Left ventricle myocardium inferior (tissue), 1 donor: Measurements from ENCODE around the gene KIAA0232. TPM values are rescaled to one million over a fixed set of nuclear protein-coding genes. Genes with fewer than 3 reads are reported as not detected.

ENCODE experiments used
- DNase-seq: peaks from one replicate; pipeline ENCODE4 v3.0.0-alpha.2; 2020
- H3K27ac ChIP-seq: fragments of 200-600 bp; replicated peaks from 2 replicates; pipeline ENCODE4 v1.8.0; 2021
- H3K27me3 ChIP-seq: fragments of 200-600 bp; 2 replicates; pipeline ENCODE4 v1.8.0; 2021; ENCODE audit warnings: low read depth
- H3K36me3 ChIP-seq: fragments of 200-600 bp; 2 replicates; pipeline ENCODE4 v1.8.0; 2021
- H3K4me1 ChIP-seq: fragments of 200-600 bp; 2 replicates; pipeline ENCODE4 v1.8.0; 2021
- H3K4me3 ChIP-seq: fragments of 200-600 bp; 2 replicates; pipeline ENCODE4 v1.8.0; 2021; ENCODE audit warnings: mild to moderate bottlenecking, moderate library complexity
- H3K9me3 ChIP-seq: fragments of 200-600 bp; replicated peaks from 2 replicates; pipeline ENCODE4 v1.8.0; 2021
- intact Hi-C: fragments of 100-400 bp; cut with micrococcal nuclease; formaldehyde crosslinking; loops from one replicate; pipeline ENCODE4 v1.11.0; 2022
- total RNA-seq: library from RNA; stranded (reverse); fragmentation: NEBNext Ultra II Directional; extraction: Animal tissue kit (Norgen Biotek cat#: 25700); gene quantifications from one replicate; pipeline ENCODE4 v1.2.1, GENCODE V29; 2021
- TF ChIP-seq, protein P1 (sequence below): fragments of 200-600 bp; IDR thresholded peaks from 2 replicates; pipeline ENCODE4 v1.8.0; 2021; ENCODE audit warnings: antibody characterized with exemption, mild to moderate bottlenecking, borderline replicate concordance
- donor health status: DM: no; HTN: yes; CAD: no; lungs with severe emphysema.

Gene KIAA0232
- total RNA-seq, 1 donor from 2014 or later, result 82.5 TPM

DNA sequence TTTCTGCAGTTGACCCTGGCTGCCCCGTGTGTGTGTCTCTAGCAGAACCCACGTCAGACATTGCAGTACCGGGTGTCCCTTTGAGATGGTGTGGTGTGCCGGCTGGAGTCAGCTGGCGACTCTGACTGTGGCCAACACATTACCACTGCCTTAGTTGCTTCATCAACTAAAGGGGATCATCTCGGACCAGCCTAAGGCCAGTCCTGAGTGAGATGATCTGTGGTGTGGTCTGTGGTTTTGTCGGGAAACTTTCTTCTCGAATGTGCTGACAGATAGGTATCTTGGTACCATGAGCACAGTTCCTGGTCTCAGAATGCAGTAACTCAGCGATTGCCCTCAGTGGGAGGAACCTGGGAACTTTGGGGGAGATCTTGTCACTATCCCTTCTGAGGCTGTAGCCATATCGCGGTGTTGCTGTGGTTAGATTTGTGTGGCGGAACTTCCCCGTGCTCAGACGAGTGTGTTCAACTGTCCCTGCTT, 142.9 kb downstream of the KIAA0232 start:
- no peak for DNase-seq
- H3K27ac ChIP-seq, result peak overlapping the region; percentile 63
- H3K27me3 ChIP-seq, result no peaks in the 10 kb centered on the region
- no peak overlapping the region for H3K4me3 ChIP-seq
- TF ChIP-seq, protein P1, sequence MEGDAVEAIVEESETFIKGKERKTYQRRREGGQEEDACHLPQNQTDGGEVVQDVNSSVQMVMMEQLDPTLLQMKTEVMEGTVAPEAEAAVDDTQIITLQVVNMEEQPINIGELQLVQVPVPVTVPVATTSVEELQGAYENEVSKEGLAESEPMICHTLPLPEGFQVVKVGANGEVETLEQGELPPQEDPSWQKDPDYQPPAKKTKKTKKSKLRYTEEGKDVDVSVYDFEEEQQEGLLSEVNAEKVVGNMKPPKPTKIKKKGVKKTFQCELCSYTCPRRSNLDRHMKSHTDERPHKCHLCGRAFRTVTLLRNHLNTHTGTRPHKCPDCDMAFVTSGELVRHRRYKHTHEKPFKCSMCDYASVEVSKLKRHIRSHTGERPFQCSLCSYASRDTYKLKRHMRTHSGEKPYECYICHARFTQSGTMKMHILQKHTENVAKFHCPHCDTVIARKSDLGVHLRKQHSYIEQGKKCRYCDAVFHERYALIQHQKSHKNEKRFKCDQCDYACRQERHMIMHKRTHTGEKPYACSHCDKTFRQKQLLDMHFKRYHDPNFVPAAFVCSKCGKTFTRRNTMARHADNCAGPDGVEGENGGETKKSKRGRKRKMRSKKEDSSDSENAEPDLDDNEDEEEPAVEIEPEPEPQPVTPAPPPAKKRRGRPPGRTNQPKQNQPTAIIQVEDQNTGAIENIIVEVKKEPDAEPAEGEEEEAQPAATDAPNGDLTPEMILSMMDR, result no peak
- intact Hi-C loops, result no loop called here
- H3K4me1 ChIP-seq, result peaks cover 56% of the 10 kb centered on the region
- H3K9me3 ChIP-seq, result no peaks in the 10 kb centered on the region
- H3K36me3 ChIP-seq, result peaks cover 21% of the 10 kb centered on the region

DNA sequence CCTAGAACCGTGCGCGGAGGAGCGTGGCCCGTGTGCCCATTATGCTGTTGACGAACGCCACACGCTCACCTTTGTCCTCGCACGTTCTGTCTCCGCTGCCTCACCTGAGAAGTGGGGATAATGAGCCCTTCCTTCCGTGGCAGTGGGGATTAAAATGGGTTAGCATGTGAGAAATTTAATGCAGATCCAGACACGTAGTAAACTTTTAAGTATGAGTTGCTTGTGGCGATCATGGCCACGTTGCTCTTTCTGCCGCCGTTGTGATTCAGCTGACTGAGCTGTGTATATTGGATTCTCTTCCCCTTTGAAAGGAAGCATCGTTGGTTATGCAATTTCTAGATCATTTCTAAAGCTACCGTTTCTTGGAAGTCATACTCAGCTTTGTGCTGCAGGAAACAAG, 143.6 kb downstream of the KIAA0232 start:
- DNase-seq, result no peak
- no peaks in the 10 kb centered on the region for H3K27me3 ChIP-seq
- peaks cover 53% of the 10 kb centered on the region for H3K4me1 ChIP-seq
- peaks cover 21% of the 10 kb centered on the region for H3K36me3 ChIP-seq
- H3K9me3 ChIP-seq, result no peaks in the 10 kb centered on the region
- no peak overlapping the region for H3K4me3 ChIP-seq
- intact Hi-C loops, result no loop called here
- H3K27ac ChIP-seq, result peak overlapping the region; percentile 37
- TF ChIP-seq, protein P1, result no peak

DNA sequence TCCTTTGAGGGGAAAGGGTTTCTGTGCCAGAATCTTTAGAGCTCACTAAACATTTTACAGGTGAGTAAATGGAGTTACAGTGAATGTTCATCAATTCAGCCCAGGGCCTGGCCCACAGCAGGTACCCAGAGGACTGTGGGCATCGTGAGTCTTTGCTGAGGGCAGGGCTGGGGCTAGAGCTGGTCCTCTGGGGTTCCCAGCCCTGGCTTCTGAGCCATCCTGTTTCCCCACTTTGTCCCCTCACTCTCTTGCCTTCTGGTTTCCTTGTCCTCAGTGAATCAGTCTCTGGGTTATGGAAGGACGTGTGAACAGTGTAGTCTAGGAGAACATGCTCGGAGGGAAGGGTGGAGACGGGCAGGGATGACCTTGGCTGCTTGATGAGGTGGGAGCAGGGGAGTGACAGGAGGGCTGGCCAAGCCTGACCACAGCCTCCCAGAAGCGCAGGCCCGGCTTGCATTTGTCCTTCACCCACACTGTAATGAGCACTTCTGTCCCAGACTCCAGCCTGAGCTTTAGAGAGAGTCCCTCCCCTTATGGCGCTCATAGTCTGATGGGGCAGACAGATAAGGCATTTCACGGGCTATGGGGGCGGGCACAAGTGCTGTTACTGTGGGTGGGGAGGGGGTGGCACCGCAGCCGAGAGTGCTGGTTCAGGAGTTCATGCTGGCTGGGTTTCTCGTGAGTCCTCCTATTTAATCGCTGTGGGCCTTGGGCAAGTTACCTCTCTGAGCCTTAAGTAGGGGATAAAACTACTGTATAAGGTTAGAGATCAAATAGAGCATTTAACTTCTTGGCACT, 144.4 kb downstream of the KIAA0232 start:
- TF ChIP-seq, protein P1, result no peak
- H3K27ac ChIP-seq, result peak overlapping the region; percentile 65
- H3K4me1 ChIP-seq, result peaks cover 56% of the 10 kb centered on the region
- peaks cover 21% of the 10 kb centered on the region for H3K36me3 ChIP-seq
- H3K27me3 ChIP-seq, result no peaks in the 10 kb centered on the region
- peak; percentile 50 for DNase-seq
- no peak overlapping the region for H3K4me3 ChIP-seq
- H3K9me3 ChIP-seq, result no peaks in the 10 kb centered on the region
- intact Hi-C loops, result no loop called here

DNA sequence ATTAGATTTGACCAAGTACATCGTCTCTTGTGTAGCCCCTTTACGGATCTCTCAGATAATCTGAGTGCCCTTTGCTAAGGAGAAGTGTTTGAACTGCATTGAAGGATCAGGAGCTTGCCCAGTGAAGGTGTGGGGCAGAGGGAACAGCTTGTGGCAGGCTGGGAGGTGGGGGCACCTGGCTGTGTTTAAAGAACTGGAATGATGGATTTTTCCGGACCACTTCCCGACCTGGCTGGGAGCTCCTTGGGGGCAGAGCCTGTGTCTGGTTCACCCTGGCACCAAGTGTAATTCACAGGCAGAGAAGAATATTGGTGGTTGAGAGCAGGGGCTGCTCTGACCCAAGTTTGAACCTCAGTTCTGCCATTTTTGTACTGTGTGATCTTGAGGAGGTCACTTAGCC, 145.6 kb downstream of the KIAA0232 start:
- Histone ChIP-seq H3K27me3 (no peaks in the 10 kb centered on the region), H3K4me3 (no peak overlapping the region), H3K4me1 (peaks cover 56% of the 10 kb centered on the region), H3K36me3 (peaks cover 17% of the 10 kb centered on the region), H3K9me3 (no peaks in the 10 kb centered on the region), H3K27ac (no peak overlapping the region)
- DNase-seq, result no peak
- TF ChIP-seq, protein P1, result no peak
- intact Hi-C loops, result no loop called here

DNA sequence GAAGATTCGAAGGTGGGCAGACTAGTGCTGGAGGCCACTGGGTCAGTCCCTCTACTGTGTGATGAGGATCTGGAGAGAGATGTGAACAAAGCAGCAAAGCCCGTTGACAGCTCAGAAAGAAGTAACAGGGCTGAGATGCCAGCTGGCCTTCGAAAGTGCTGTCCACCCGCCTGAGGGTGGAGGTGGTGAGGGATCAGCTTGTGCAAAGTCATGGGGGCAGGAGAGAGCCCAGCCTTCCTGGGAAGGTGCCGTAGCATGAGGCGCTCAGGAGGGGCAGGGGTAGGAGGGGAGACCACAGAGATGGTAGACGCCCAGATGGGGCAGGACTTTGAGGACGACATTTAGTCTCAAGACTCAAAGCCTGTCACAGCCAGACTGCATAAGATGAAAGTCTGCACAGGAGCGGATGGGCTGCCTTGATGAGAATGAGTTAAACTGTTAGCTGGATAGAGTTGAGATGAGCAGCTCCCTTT, 146.8 kb downstream of the KIAA0232 start:
- H3K4me3 ChIP-seq, result no peak overlapping the region
- H3K36me3 ChIP-seq, result peaks cover 4% of the 10 kb centered on the region
- H3K27me3 ChIP-seq, result no peaks in the 10 kb centered on the region
- intact Hi-C loops, result no loop called here
- peak overlapping the region; percentile 17 for H3K27ac ChIP-seq
- peaks cover 47% of the 10 kb centered on the region for H3K4me1 ChIP-seq
- DNase-seq, result no peak
- no peaks in the 10 kb centered on the region for H3K9me3 ChIP-seq
- TF ChIP-seq, protein P1, result no peak
